ENCODE measurements around the gene PATE3. TPM values are rescaled to one million over a fixed set of nuclear protein-coding genes. Genes with fewer than 3 reads are reported as not detected.

The PATE3 gene
- total RNA-seq, 4 donors from 2014 or later: not detected

- no peak overlapping the region for H3K27ac ChIP-seq
- H3K27me3 ChIP-seq: no peaks in the 10 kb centered on the region
- H3K9me3 ChIP-seq: peaks cover 0 to 6% of the 10 kb centered on the region in 2 donors
- TF ChIP-seq, protein P1, sequence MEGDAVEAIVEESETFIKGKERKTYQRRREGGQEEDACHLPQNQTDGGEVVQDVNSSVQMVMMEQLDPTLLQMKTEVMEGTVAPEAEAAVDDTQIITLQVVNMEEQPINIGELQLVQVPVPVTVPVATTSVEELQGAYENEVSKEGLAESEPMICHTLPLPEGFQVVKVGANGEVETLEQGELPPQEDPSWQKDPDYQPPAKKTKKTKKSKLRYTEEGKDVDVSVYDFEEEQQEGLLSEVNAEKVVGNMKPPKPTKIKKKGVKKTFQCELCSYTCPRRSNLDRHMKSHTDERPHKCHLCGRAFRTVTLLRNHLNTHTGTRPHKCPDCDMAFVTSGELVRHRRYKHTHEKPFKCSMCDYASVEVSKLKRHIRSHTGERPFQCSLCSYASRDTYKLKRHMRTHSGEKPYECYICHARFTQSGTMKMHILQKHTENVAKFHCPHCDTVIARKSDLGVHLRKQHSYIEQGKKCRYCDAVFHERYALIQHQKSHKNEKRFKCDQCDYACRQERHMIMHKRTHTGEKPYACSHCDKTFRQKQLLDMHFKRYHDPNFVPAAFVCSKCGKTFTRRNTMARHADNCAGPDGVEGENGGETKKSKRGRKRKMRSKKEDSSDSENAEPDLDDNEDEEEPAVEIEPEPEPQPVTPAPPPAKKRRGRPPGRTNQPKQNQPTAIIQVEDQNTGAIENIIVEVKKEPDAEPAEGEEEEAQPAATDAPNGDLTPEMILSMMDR (IDR thresholded peaks at IDR 0.05): no peak
- no peak for TF ChIP-seq POLR2A (IDR thresholded peaks at IDR 0.05)
- no peaks in the 10 kb centered on the region for H3K4me1 ChIP-seq
- no peak overlapping the region for H3K4me3 ChIP-seq
- H3K36me3 ChIP-seq: no peaks in the 10 kb centered on the region
- intact Hi-C loops (cut with DNase I; ENCODE audit: low total_unique reads): no loop called here
- no peak for DNase-seq
Measured at GRCh38 chr11:125807909-125808308, 20.0 kb downstream of the PATE3 start.

GRCh38 chr11:125833016-125833415 lies 45.1 kb downstream of the PATE3 start, which contains the start of gene PATE4:
TSS of gene PATE4 (plus strand) at chr11:125833316. CDS start at chr11:125833360, 44 bp downstream.
- Histone ChIP-seq H3K4me1 (no peaks in the 10 kb centered on the region), H3K9me3 (no peaks in the 10 kb centered on the region), H3K27me3 (no peaks in the 10 kb centered on the region), H3K36me3 (no peaks in the 10 kb centered on the region), H3K27ac (no peak within 1 kb of the TSS), H3K4me3 (no peak within 1 kb of the TSS)
- TF ChIP-seq, protein P1 (IDR thresholded peaks at IDR 0.05): no peak
- no peak for TF ChIP-seq POLR2A (IDR thresholded peaks at IDR 0.05)
- intact Hi-C loops (cut with DNase I; ENCODE audit: low total_unique reads): no loop called here
- DNase-seq: no peak

- no peaks in the 10 kb centered on the region for H3K36me3 ChIP-seq
- no peak for TF ChIP-seq POLR2A (IDR thresholded peaks at IDR 0.05)
- TF ChIP-seq, protein P1 (IDR thresholded peaks at IDR 0.05): no peak
- intact Hi-C loops (cut with DNase I; ENCODE audit: low total_unique reads): no loop called here
- no peak overlapping the region for H3K27ac ChIP-seq
- no peak overlapping the region for H3K4me3 ChIP-seq
- no peaks in the 10 kb centered on the region for H3K27me3 ChIP-seq
- no peak for DNase-seq
- H3K4me1 ChIP-seq: no peaks in the 10 kb centered on the region
- H3K9me3 ChIP-seq: no peaks in the 10 kb centered on the region
Measured at GRCh38 chr11:125835748-125836147, 47.8 kb downstream of the PATE3 start.

Other genes with a start within 250 kb of the PATE3 start
- 10 to 100 TPM; 22.3 to 77.4 (median 69.2) TPM for gene EI24, start 218.7 kb upstream of the PATE3 start, total RNA-seq
- 100 to 1,000 TPM in 2 of 4 donors, 10 to 100 TPM in 2; 66.6 to 183 (median 105) TPM for gene STT3A, start 195.3 kb upstream of the PATE3 start, total RNA-seq
- gene CHEK1, start 163.0 kb upstream of the PATE3 start, total RNA-seq: 10 to 100 TPM in 1 of 4 donors, 1 to 10 TPM in 2, not detected in 1; 1.6 to 35.4 (median 2.6) TPM
- not detected for gene ACRV1, start 107.3 kb upstream of the PATE3 start, total RNA-seq
- gene PATE1, start 41.8 kb upstream of the PATE3 start, total RNA-seq: not detected
- under 1 TPM in 1 of 4 donors, not detected in 3; 0.85 TPM for gene PATE2, start 9.3 kb upstream of the PATE3 start, total RNA-seq
- gene PATE4, start 45.2 kb downstream of the PATE3 start, total RNA-seq: not detected
- 10 to 100 TPM in 1 of 4 donors, 1 to 10 TPM in 2, under 1 TPM in 1; 0.26 to 10.9 (median 4.2) TPM for gene HYLS1, start 99.5 kb downstream of the PATE3 start, total RNA-seq
- gene PUS3, start 115.1 kb downstream of the PATE3 start, total RNA-seq: 10 to 100 TPM in 2 of 4 donors, 1 to 10 TPM in 2; 1.8 to 19.4 (median 10.2) TPM
- 1 to 10 TPM in 1 of 4 donors, under 1 TPM in 1, not detected in 2; 0.46 to 1.1 TPM for gene DDX25, start 116.4 kb downstream of the PATE3 start, total RNA-seq
- gene VSIG10L2, start 157.9 kb downstream of the PATE3 start, total RNA-seq: 1 to 10 TPM in 2 of 4 donors, not detected in 2; 1.1 to 9.5 TPM

Measured in uterus (tissue), 4 donors.